ENCODE data around the gene OXSR1.
"Not testable (repeated sequence)": the region's sequence is repeated elsewhere in the genome, so short reads cannot be mapped to it uniquely, and the experiment has no call there.

The OXSR1 gene

GRCh38 chr3:38150780-38151528 lies 14.4 kb upstream of the OXSR1 start:
- H3K4me1 Mint-ChIP-seq: peaks cover 36% of the 10 kb centered on the region
- H3K36me3 Mint-ChIP-seq: peaks cover 3% of the 10 kb centered on the region
- H3K4me3 Mint-ChIP-seq: no peak overlapping the region

DNA sequence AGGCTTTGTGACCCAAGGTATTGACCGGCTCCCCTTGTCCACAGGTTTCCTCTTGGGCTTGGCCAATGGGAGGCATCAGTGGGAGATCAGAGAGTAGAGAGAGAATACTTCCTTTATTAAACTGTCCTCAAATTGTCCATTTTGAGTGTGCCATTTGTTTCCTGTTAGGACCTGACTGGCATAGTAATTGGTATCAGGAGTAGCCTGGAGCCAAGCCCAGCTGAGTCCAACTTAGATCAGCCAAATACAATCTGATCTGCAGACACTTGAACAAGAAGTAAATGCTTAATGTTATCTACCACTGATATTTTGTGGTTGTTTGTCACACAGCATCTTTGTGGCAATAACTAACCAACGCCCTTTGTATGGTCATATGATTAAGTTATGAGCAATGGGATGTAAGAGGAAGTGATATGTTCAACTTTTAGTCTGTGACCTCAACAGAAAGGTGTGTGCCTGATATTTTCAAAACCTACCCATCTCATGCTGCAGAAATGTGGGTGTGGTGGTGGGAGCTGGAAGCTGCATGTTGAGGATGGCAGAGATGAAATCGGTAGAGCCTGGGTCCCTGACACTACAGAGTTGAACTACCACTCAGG lies 13.6 kb upstream of the OXSR1 start:
- Mint-ChIP-seq H3K27ac (peak overlapping the region; percentile 66), H3K36me3 (no peaks in the 10 kb centered on the region), H3K4me1 (peaks cover 36% of the 10 kb centered on the region), H3K27me3 (no peaks in the 10 kb centered on the region), H3K9me3 (peaks cover 9% of the 10 kb centered on the region), H3K4me3 (no peak overlapping the region)

More at GRCh38 chr3:38150780-38151528, 14.4 kb upstream of the OXSR1 start:
- no peaks in the 10 kb centered on the region for H3K27me3 Mint-ChIP-seq
- peaks cover 16% of the 10 kb centered on the region for H3K9me3 Mint-ChIP-seq
- peak overlapping the region; percentile 66 for H3K27ac Mint-ChIP-seq

GRCh38 chr3:38152609-38153008 lies 12.7 kb upstream of the OXSR1 start:
- H3K27me3 Mint-ChIP-seq: no peaks in the 10 kb centered on the region
- peaks cover under 1% of the 10 kb centered on the region for H3K9me3 Mint-ChIP-seq
- H3K4me3 Mint-ChIP-seq: no peak overlapping the region
- no peaks in the 10 kb centered on the region for H3K36me3 Mint-ChIP-seq
- peak overlapping the region; percentile 55 for H3K27ac Mint-ChIP-seq
- H3K4me1 Mint-ChIP-seq: peaks cover 34% of the 10 kb centered on the region

DNA sequence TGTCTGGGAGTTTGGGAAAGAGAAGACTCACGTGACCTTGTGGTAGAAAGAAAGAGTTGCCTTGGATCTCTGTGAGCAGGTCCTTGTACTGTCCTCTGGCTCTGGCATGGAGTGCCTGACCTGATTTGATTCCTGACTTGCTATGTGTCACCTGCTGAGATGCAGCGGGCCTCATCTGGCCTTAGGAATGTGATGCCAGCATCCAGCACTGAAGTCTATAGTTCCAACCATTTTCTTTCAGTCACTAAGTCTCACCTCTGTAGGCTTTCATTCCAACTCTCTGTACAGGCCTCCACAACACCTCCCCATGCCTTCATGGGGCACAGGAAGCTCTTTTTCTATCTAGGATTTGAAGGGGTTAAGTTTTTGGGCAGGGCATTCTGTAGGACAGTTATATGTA lies 12.1 kb upstream of the OXSR1 start:
- no peak overlapping the region for H3K27ac Mint-ChIP-seq
- peaks cover 29% of the 10 kb centered on the region for H3K4me1 Mint-ChIP-seq
- no peaks in the 10 kb centered on the region for H3K9me3 Mint-ChIP-seq
- H3K36me3 Mint-ChIP-seq: no peaks in the 10 kb centered on the region
- H3K4me3 Mint-ChIP-seq: no peak overlapping the region
- no peaks in the 10 kb centered on the region for H3K27me3 Mint-ChIP-seq

DNA sequence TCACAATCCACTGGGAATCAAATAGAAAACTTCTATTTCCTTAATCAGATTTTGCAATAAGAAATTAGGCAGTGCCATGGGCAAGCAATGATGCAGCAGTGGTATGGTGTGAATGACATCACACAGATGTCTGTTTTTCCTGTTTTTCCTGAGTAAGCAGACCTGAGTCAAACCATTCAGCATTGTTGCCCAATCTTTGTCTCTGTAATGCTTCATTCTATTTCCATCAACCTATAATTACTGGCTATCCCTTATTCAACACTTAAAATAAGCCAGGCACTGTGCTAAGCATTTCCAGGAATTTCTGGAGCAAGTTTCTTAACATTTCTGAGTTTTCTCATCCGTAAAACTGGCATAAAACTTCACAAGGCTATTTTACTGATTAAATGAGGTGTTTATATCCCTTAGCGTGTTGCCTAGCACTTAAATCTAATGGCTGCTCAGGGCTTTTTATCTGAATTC lies 11.3 kb upstream of the OXSR1 start:
- Mint-ChIP-seq H3K9me3 (no peaks in the 10 kb centered on the region), H3K36me3 (no peaks in the 10 kb centered on the region), H3K4me1 (peaks cover 29% of the 10 kb centered on the region), H3K27me3 (no peaks in the 10 kb centered on the region), H3K4me3 (no peak overlapping the region), H3K27ac (peak overlapping the region; percentile 38)

DNA sequence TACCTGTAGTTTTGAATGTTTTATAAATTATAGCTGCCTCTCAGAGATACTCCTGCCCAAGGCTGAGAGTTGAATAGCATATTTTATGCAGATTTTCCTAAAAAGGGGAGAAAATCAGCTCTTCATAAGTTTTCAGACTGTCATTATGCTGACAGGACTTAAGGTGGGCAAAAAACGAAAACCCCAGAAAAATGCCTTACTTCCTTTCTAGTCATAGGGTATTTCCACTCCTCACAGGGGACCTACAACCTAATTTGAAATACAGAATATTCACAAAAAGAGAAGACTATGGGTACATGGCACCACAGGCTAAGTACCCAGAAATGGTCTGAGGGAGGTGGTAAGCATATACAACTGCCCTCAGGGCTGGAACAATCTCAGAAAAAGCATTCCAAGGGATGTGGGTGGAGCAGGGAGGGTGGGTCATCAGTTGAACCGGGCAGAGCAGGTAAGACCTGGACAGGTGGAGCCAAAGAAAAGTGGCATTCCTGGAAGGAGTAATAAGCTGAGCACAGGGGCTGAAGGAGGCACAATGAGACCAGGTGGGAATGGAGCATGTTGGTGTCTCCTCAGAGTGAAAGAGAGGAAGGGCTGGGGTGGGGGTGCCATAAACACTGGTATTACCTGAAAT lies 10.6 kb upstream of the OXSR1 start:
- Mint-ChIP-seq H3K27me3 (no peaks in the 10 kb centered on the region), H3K4me1 (peaks cover 24% of the 10 kb centered on the region), H3K4me3 (no peak overlapping the region), H3K9me3 (no peaks in the 10 kb centered on the region), H3K36me3 (no peaks in the 10 kb centered on the region), H3K27ac (peak overlapping the region; percentile 38)

- Mint-ChIP-seq H3K36me3 (no peaks in the 10 kb centered on the region), H3K4me1 (peaks cover 22% of the 10 kb centered on the region), H3K27ac (no peak overlapping the region), H3K27me3 (no peaks in the 10 kb centered on the region), H3K4me3 (no peak overlapping the region), H3K9me3 (no peaks in the 10 kb centered on the region)
Observed at GRCh38 chr3:38155825-38156224, 9.5 kb upstream of the OXSR1 start.

DNA sequence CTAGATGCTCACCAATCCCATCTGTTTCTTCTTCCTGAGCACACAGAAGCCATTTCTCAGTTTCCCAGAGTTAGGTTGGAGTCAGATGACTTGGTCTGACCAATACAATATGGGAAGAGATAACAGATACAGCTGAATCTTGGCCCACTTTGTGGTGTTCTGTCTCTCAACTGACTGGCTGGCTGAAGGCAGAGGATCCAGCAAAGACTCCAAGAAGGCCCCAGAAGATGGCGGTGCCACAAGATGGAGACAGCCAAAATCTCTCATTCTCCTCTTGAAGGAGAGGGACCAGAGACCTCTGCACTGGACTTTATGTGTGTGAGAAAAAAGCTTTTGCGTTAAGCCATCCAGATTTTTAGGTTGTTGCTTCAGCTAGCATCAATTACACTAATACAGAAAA lies 8.2 kb upstream of the OXSR1 start:
- H3K4me3 Mint-ChIP-seq: no peak overlapping the region
- H3K27ac Mint-ChIP-seq: no peak overlapping the region
- H3K27me3 Mint-ChIP-seq: no peaks in the 10 kb centered on the region
- H3K36me3 Mint-ChIP-seq: no peaks in the 10 kb centered on the region
- no peaks in the 10 kb centered on the region for H3K9me3 Mint-ChIP-seq
- peaks cover 9% of the 10 kb centered on the region for H3K4me1 Mint-ChIP-seq

GRCh38 chr3:38157595-38157994 lies 7.7 kb upstream of the OXSR1 start:
- peaks cover 8% of the 10 kb centered on the region for H3K4me1 Mint-ChIP-seq
- H3K27ac Mint-ChIP-seq: no peak overlapping the region
- H3K4me3 Mint-ChIP-seq: no peak overlapping the region
- no peaks in the 10 kb centered on the region for H3K9me3 Mint-ChIP-seq
- H3K27me3 Mint-ChIP-seq: no peaks in the 10 kb centered on the region
- H3K36me3 Mint-ChIP-seq: no peaks in the 10 kb centered on the region

DNA sequence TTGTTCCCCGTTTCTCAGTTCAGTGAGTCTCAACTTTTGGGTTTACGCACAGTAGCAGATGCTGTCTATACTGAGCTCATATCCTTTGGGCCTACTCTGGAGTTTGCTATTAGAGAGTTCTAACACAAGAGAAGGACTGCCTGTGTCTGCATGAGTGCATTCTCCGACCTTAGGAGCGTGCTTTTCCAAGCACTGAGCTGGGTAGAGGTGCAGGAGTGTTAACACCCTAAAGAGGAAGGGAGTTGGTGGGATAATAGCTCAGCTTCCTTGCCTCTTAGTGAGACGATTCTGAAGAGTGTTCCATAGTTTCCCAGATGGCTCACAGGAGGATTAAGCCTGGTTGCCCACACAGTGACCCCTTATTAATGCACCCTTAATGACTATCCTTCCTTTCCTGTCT lies 6.9 kb upstream of the OXSR1 start:
- Mint-ChIP-seq H3K27me3 (no peaks in the 10 kb centered on the region), H3K4me1 (peaks cover 5% of the 10 kb centered on the region), H3K4me3 (no peak overlapping the region), H3K9me3 (no peaks in the 10 kb centered on the region), H3K27ac (no peak overlapping the region), H3K36me3 (no peaks in the 10 kb centered on the region)

DNA sequence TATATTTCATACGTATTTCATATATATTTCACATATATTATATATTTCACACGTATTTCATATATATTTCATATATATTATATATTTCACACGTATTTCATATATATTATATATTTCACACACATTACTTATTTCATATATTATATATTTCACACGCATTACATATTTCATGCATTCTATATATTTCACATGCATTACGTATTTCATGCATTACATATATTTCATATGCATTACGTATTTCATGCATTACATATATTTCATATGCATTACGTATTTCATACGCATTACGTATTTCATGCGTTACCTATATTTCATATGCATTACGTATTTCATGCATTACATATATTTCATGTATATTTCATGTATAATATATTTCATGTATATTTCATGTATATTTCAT lies 4.6 kb upstream of the OXSR1 start:
- not testable (repeated sequence) for H3K4me3 Mint-ChIP-seq, H3K36me3 Mint-ChIP-seq, H3K9me3 Mint-ChIP-seq, H3K4me1 Mint-ChIP-seq, H3K27me3 Mint-ChIP-seq, H3K27ac Mint-ChIP-seq

DNA sequence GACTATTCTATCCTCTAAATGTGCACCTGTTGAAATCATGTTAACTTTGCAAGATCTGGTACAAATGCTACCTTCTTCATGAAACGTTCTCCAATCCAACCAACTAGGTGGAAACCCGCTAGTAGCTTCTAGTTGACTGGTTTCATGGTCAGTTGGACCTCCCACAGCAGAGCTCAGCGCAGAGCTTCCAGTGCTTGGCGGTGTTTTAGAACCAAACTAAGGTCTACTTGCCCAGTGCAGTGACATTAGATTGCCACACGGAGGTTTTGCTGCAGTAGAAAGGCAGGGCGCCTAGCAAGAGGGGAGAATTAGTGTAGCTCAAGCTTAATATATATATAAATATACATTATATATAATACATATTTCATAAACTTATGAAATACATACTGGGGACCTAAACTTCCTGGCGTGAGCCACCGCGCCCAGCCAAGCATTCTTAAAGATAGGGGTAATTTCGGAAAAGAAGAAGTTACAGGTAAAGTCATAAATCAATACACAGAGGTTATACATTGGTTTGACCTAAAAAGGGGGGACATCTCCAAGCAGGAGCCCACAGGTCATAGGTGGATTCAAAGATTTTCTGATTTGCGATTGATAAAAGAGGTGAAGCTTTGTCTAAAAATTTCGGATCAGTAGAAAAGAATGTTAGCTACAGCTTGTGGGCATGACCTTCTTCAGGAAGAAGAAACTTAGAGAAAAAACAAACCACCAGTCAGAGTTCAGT lies 2.1 kb upstream of the OXSR1 start:
- H3K27me3 Mint-ChIP-seq: no peaks in the 10 kb centered on the region
- no peaks in the 10 kb centered on the region for H3K9me3 Mint-ChIP-seq
- peak overlapping the region; percentile 68 for H3K27ac Mint-ChIP-seq
- H3K36me3 Mint-ChIP-seq: peaks cover 11% of the 10 kb centered on the region
- H3K4me3 Mint-ChIP-seq: no peak overlapping the region
- peaks cover 29% of the 10 kb centered on the region for H3K4me1 Mint-ChIP-seq

DNA sequence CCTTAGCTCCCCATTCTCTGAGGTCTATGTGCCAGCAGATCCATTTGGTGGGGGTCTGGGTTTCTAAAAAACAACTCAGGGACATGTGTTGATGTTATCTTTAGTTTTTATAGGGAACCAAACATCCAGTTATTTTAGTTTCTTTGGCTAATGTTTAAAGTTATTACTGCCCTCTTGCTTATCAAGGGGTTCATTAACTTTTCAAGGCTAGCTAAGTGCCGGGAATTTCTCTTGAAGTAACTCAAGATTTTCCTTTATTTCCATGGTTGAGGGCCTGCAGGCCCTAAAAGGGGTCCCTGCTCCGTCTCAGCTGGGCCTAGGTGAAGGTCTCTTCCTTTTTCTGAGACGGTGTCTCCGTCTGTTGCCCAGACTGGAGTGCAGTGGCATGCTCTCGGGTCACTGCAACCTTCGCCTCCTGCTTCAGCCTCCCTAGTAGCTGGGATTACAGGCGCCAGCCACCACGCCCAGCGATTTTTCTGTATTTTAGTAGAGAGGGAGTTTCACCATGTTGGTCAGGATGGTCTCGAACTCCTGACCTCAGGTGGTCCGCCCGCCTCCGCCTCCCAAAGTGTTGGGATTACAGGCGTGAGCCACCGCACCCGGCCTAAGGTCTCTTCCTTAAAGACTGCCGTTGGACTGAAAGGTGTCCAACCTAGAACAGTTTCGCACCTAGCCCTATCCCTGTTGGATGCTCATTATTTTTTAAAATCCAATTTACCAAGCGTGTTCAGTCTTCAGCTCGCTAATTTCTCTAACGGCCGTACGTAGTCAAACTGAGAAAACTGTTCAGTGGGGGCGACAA lies 1.3 kb upstream of the OXSR1 start:
- H3K27ac Mint-ChIP-seq: peak overlapping the region; percentile 100
- H3K36me3 Mint-ChIP-seq: peaks cover 11% of the 10 kb centered on the region

DNA sequence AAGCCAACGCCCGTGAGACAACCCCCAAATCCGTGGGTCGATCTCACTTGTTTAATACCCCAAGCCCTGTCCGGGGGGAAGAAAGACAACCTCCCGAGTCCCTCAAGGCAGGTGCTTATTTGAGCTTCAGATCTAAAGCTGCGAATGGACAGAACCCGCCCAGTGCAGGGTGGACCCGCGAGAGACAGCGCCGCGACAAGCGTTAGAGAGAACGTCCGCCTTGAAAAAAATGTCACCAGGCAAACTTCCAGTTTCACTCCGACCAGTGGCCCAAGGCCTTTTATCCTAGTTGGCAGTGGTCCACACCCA lies 740 bp upstream of the OXSR1 start:
- H3K4me1 Mint-ChIP-seq: peaks cover 42% of the 10 kb centered on the region
- H3K4me3 Mint-ChIP-seq: peak overlapping the region; percentile 95
- no peaks in the 10 kb centered on the region for H3K27me3 Mint-ChIP-seq
- H3K9me3 Mint-ChIP-seq: no peaks in the 10 kb centered on the region
- H3K36me3 Mint-ChIP-seq: peaks cover 11% of the 10 kb centered on the region
- peak overlapping the region; percentile 100 for H3K27ac Mint-ChIP-seq

More for the DNA sequence above, 1.3 kb upstream of the OXSR1 start:
- Mint-ChIP-seq H3K4me3 (peak overlapping the region; percentile 95), H3K4me1 (peaks cover 37% of the 10 kb centered on the region), H3K9me3 (no peaks in the 10 kb centered on the region), H3K27me3 (no peaks in the 10 kb centered on the region)

DNA sequence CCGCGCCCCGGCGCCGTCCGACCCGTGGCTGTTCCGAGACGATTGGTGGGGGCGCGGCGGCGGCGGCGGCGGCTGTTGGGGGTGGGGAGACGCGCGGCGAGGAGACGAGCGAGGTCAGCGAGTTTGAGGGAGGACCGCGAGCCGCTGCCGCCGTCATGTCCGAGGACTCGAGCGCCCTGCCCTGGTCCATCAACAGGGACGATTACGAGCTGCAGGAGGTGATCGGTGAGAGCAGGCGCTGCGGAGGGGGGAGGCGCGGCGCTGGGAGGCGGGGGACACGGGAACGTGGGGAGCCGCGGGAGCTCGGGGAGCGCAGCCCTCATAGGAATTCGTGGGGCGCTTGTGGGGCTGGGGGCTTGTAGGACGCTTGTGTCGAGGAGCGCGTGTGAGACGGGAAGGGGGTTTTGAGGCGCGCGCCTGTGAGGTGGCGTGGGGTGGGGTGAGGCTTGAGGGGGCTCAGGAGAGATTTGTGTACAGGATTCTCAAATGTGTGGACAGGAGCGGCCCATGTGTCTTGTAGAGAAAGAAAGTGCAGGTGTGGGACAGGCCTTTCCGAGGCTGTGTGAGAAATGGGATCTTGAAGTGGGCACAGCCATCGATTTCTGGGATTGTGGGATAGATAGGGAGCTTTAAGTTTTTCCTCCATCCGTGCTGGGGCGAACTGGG lies 518 bp downstream of the OXSR1 start:
- peaks cover 11% of the 10 kb centered on the region for H3K36me3 Mint-ChIP-seq
- no peaks in the 10 kb centered on the region for H3K9me3 Mint-ChIP-seq
- H3K27me3 Mint-ChIP-seq: no peaks in the 10 kb centered on the region
- peak overlapping the region; percentile 95 for H3K4me3 Mint-ChIP-seq
- H3K27ac Mint-ChIP-seq: peak overlapping the region; percentile 96
- H3K4me1 Mint-ChIP-seq: peaks cover 52% of the 10 kb centered on the region

Data from activated naive CD4-positive, alpha-beta T cell treated with anti-CD3 and anti-CD28 coated beads, Interleukin-2, amount 50 U/mL, for 24 hours (primary cell).